ENCODE measurements around the gene SNX12.

The SNX12 gene

GRCh38 chrX:71096760-71097032, 28.6 kb upstream of the SNX12 start:
- peak overlapping the region; percentile 61 for H3K4me3 ChIP-seq (ENCODE audit: low read depth, low read length)
- TF ChIP-seq CTCF (IDR thresholded peaks at IDR 0.05; ENCODE audit: low read depth, low read length, missing control alignments), result no peak
- no peak for DNase-seq
- no peaks in the 10 kb centered on the region for H3K36me3 ChIP-seq (replicated peaks)
- H3K27me3 ChIP-seq (replicated peaks), result no peaks in the 10 kb centered on the region
- in situ Hi-C loops (cut with HindIII; ENCODE audit: low pct_ligation_motif_present, low sequenced_read_pairs), result no loop called here
- no peak overlapping the region for H3K27ac ChIP-seq

GRCh38 chrX:71095981-71096759, 28.0 kb upstream of the SNX12 start:
- no peak for DNase-seq
- TF ChIP-seq CTCF (IDR thresholded peaks at IDR 0.05; ENCODE audit: low read depth, low read length, missing control alignments), result no peak
- Histone ChIP-seq H3K27me3 (replicated peaks) (no peaks in the 10 kb centered on the region), H3K27ac (no peak overlapping the region), H3K4me3 (ENCODE audit: low read depth, low read length) (peak overlapping the region; percentile 61), H3K36me3 (replicated peaks) (no peaks in the 10 kb centered on the region)
- in situ Hi-C loops (cut with HindIII; ENCODE audit: low pct_ligation_motif_present, low sequenced_read_pairs), result no loop called here

- no peak for TF ChIP-seq CTCF (IDR thresholded peaks at IDR 0.05; ENCODE audit: low read depth, low read length, missing control alignments)
- Histone ChIP-seq H3K4me3 (ENCODE audit: low read depth, low read length) (peak within 1 kb of the TSS; percentile 61), H3K36me3 (replicated peaks) (no peaks in the 10 kb centered on the region), H3K27me3 (replicated peaks) (no peaks in the 10 kb centered on the region), H3K27ac (no peak within 1 kb of the TSS)
- in situ Hi-C loops (cut with HindIII; ENCODE audit: low pct_ligation_motif_present, low sequenced_read_pairs), result no loop called here
- DNase-seq, result peak; percentile 83
Observed at GRCh38 chrX:71095555-71095980, 27.4 kb upstream of the SNX12 start, which contains the start of gene FOXO4. Gene FOXO4 (plus strand): TSS chrX:71095851. CDS start chrX:71096529, 678 bp downstream.

GRCh38 chrX:71095033-71095432, 26.9 kb upstream of the SNX12 start:
- H3K4me3 ChIP-seq (ENCODE audit: low read depth, low read length), result peak overlapping the region; percentile 61
- no peak for TF ChIP-seq CTCF (IDR thresholded peaks at IDR 0.05; ENCODE audit: low read depth, low read length, missing control alignments)
- H3K27me3 ChIP-seq (replicated peaks), result no peaks in the 10 kb centered on the region
- no peaks in the 10 kb centered on the region for H3K36me3 ChIP-seq (replicated peaks)
- DNase-seq, result no peak
- in situ Hi-C loops (cut with HindIII; ENCODE audit: low pct_ligation_motif_present, low sequenced_read_pairs), result no loop called here
- no peak overlapping the region for H3K27ac ChIP-seq

- Histone ChIP-seq H3K4me3 (ENCODE audit: low read depth, low read length) (no peak overlapping the region), H3K36me3 (replicated peaks) (no peaks in the 10 kb centered on the region), H3K27ac (no peak overlapping the region), H3K27me3 (replicated peaks) (no peaks in the 10 kb centered on the region)
- TF ChIP-seq CTCF (IDR thresholded peaks at IDR 0.05; ENCODE audit: low read depth, low read length, missing control alignments), result no peak
- in situ Hi-C loops (cut with HindIII; ENCODE audit: low pct_ligation_motif_present, low sequenced_read_pairs), result no loop called here
- no peak for DNase-seq
Observed at GRCh38 chrX:71091263-71091662, 23.1 kb upstream of the SNX12 start.

- Histone ChIP-seq H3K27me3 (replicated peaks) (no peaks in the 10 kb centered on the region), H3K4me3 (ENCODE audit: low read depth, low read length) (no peak overlapping the region), H3K27ac (no peak overlapping the region), H3K36me3 (replicated peaks) (no peaks in the 10 kb centered on the region)
- DNase-seq, result no peak
- TF ChIP-seq CTCF (IDR thresholded peaks at IDR 0.05; ENCODE audit: low read depth, low read length, missing control alignments), result no peak
- in situ Hi-C loops (cut with HindIII; ENCODE audit: low pct_ligation_motif_present, low sequenced_read_pairs), result no loop called here
Observed at GRCh38 chrX:71085900-71086299, 17.8 kb upstream of the SNX12 start.

All from brain microvascular endothelial cell (primary cell).